ENCODE measurements around the gene ULK1.

Gene ULK1

GRCh38 chr12:131912518-131913274 is 18.3 kb downstream of the ULK1 start:
- Histone ChIP-seq H3K9me3 (ENCODE audit: control insufficient read depth, insufficient read depth, low read length) (no peaks in the 10 kb centered on the region), H4K20me1 (ENCODE audit: control insufficient read depth, insufficient read depth, low read depth, low read length) (no peaks in the 10 kb centered on the region), H3K27ac (ENCODE audit: low read depth, low read length) (no peak overlapping the region), H3K4me3 (ENCODE audit: low read length) (no peak overlapping the region), H3K79me2 (ENCODE audit: control insufficient read depth, low read length) (no peaks in the 10 kb centered on the region), H3K4me2 (ENCODE audit: low read length) (no peak overlapping the region), H3K4me1 (ENCODE audit: control insufficient read depth, low read length) (no peaks in the 10 kb centered on the region), H3K9me2 (replicated peaks; ENCODE audit: control insufficient read depth, low read length) (no peaks in the 10 kb centered on the region), H3F3A (ENCODE audit: control insufficient read depth, insufficient read depth) (no peaks in the 10 kb centered on the region), H3K27me3 (ENCODE audit: control insufficient read depth, low read length) (no peaks in the 10 kb centered on the region), H3K36me3 (ENCODE audit: control insufficient read depth, low read length) (no peaks in the 10 kb centered on the region)
- TF ChIP-seq CTCF (IDR thresholded peaks at IDR 0.05; ENCODE audit: low read depth, low read length, poor library complexity, severe bottlenecking) (no peak), EZH2phosphoT487 (IDR thresholded peaks at IDR 0.05; ENCODE audit: borderline replicate concordance, low read length) (no peak)

GRCh38 chr12:131913666-131914065 is 19.2 kb downstream of the ULK1 start:
- no peaks in the 10 kb centered on the region for H4K20me1 ChIP-seq (ENCODE audit: control insufficient read depth, insufficient read depth, low read depth, low read length)
- H3K4me1 ChIP-seq (ENCODE audit: control insufficient read depth, low read length) = no peaks in the 10 kb centered on the region
- no peak overlapping the region for H3K4me3 ChIP-seq (ENCODE audit: low read length)
- H3K9me2 ChIP-seq (replicated peaks; ENCODE audit: control insufficient read depth, low read length) = no peaks in the 10 kb centered on the region
- no peaks in the 10 kb centered on the region for H3K36me3 ChIP-seq (ENCODE audit: control insufficient read depth, low read length)
- no peaks in the 10 kb centered on the region for H3K27me3 ChIP-seq (ENCODE audit: control insufficient read depth, low read length)
- no peak overlapping the region for H3K4me2 ChIP-seq (ENCODE audit: low read length)
- no peaks in the 10 kb centered on the region for H3F3A ChIP-seq (ENCODE audit: control insufficient read depth, insufficient read depth)
- H3K27ac ChIP-seq (ENCODE audit: low read depth, low read length) = no peak overlapping the region
- TF ChIP-seq EZH2phosphoT487 (IDR thresholded peaks at IDR 0.05; ENCODE audit: borderline replicate concordance, low read length) (no peak), CTCF (IDR thresholded peaks at IDR 0.05; ENCODE audit: low read depth, low read length, poor library complexity, severe bottlenecking) (no peak)
- no peaks in the 10 kb centered on the region for H3K9me3 ChIP-seq (ENCODE audit: control insufficient read depth, insufficient read depth, low read length)
- no peaks in the 10 kb centered on the region for H3K79me2 ChIP-seq (ENCODE audit: control insufficient read depth, low read length)

- no peaks in the 10 kb centered on the region for H3K79me2 ChIP-seq (ENCODE audit: control insufficient read depth, low read length)
- no peaks in the 10 kb centered on the region for H3K27me3 ChIP-seq (ENCODE audit: control insufficient read depth, low read length)
- TF ChIP-seq EZH2phosphoT487 (IDR thresholded peaks at IDR 0.05; ENCODE audit: borderline replicate concordance, low read length) = no peak
- no peak for TF ChIP-seq CTCF (IDR thresholded peaks at IDR 0.05; ENCODE audit: low read depth, low read length, poor library complexity, severe bottlenecking)
- no peak overlapping the region for H3K4me2 ChIP-seq (ENCODE audit: low read length)
- H3F3A ChIP-seq (ENCODE audit: control insufficient read depth, insufficient read depth) = no peaks in the 10 kb centered on the region
- no peaks in the 10 kb centered on the region for H3K36me3 ChIP-seq (ENCODE audit: control insufficient read depth, low read length)
- H3K4me3 ChIP-seq (ENCODE audit: low read length) = no peak overlapping the region
- H3K4me1 ChIP-seq (ENCODE audit: control insufficient read depth, low read length) = no peaks in the 10 kb centered on the region
- H3K9me2 ChIP-seq (replicated peaks; ENCODE audit: control insufficient read depth, low read length) = no peaks in the 10 kb centered on the region
- H3K9me3 ChIP-seq (ENCODE audit: control insufficient read depth, insufficient read depth, low read length) = no peaks in the 10 kb centered on the region
- no peaks in the 10 kb centered on the region for H4K20me1 ChIP-seq (ENCODE audit: control insufficient read depth, insufficient read depth, low read depth, low read length)
- H3K27ac ChIP-seq (ENCODE audit: low read depth, low read length) = no peak overlapping the region
Observed at GRCh38 chr12:131914179-131914702, 19.8 kb downstream of the ULK1 start.
